Heart left ventricle (tissue), 13 donors: ENCODE data around the gene NKAIN2.

Experiments used
- CTCF ChIP-seq, 12 donors: fragments of 200-600 bp; sonication (generic) in 4 of 12; IDR thresholded peaks; one replicate each; pipeline versions ENCODE4 v1.5.0 to v1.8.0; 2018 to 2022; ENCODE audit warnings: antibody characterized with exemption in 12 of 12, mild to moderate bottlenecking in 5 of 12
- POLR2A ChIP-seq, 2 donors: fragments of 450-650 bp; IDR thresholded peaks; one replicate each; pipeline ENCODE4 v1.6.1; 2017; ENCODE audit warnings: antibody characterized with exemption in 2 of 2, mild to moderate bottlenecking in 2 of 2, moderate library complexity in 2 of 2
- donor health status: ischemic (EF 13 %, LVEDD 7.1; RV severe dilation, severe dysfunction).
- donor health status: DM: no; HTN: yes; CAD: no.
- donor health status: DM: no; HTN: no; CAD: no.
- donor health status: ischemic (EF 25% LVEDD 6.9; RV normal size, moderate dysfunction).
- donor health status: ischemic (EF 25% LVEDD 5.7; RV mildly dilated, moderate dysfunction).
- donor health status: ischemic (EF 35%, LVEDD 5.7; RV mildly dilated, moderate dysfunction).
- donor health status: nonischemic (EF 11% LVEDD 7.7; RV severe dilation, severe dysfunction).
- donor health status: DM: yes; HTN: yes; CAD: no.
- donor health status: PGD.
- donor health status: ischemic (EF 29% LVEDD 5.4; RV normal size, mild dysfunction).
- donor health status: nonischemic (EF 23%, LVEDD 6.1; RV moderate dilation, normal function).

- TF ChIP-seq CTCF (IDR thresholded peaks at IDR 0.05) (no peak), POLR2A (IDR thresholded peaks at IDR 0.05) (no peak)
Observed at GRCh38 chr6:124640432-124640831, 836.8 kb downstream of the NKAIN2 start.
